Liver (tissue), 9 donors: ENCODE data around the gene NFIX. TPM values are rescaled to one million over a fixed set of nuclear protein-coding genes. Genes with fewer than 3 reads are reported as not detected.

Source experiments
- DNase-seq: peaks from one replicate; pipeline ENCODE4 v3.0.0-alpha.2; 2017; ENCODE audit warnings: low spot score
- H3K27ac ChIP-seq, 2 donors: one replicate each; pipeline ENCODE4 v1.7.0; 2013; ENCODE audit warnings: inconsistent platforms in 2 of 2, low read length in 2 of 2, control low read depth in 1 of 2, low read depth in 1 of 2, mild to moderate bottlenecking in 1 of 2
- H3K27me3 ChIP-seq, 4 donors: one replicate each; pipeline versions ENCODE4 v1.6.1 to v1.7.0; 2013; ENCODE audit warnings: low read length in 3 of 4, inconsistent platforms in 1 of 4, mild to moderate bottlenecking in 1 of 4, moderate library complexity in 1 of 4; ENCODE audit not compliant: control insufficient read depth in 4 of 4, insufficient read depth in 4 of 4
- H3K36me3 ChIP-seq, 4 donors: one replicate each; pipeline versions ENCODE4 v1.6.1 to v1.7.0; 2013; ENCODE audit warnings: low read length in 3 of 4, mild to moderate bottlenecking in 3 of 4, low read depth in 1 of 4, moderate library complexity in 1 of 4; ENCODE audit not compliant: control insufficient read depth in 4 of 4, insufficient read depth in 3 of 4
- H3K4me1 ChIP-seq, 4 donors: one replicate each; pipeline versions ENCODE4 v1.6.1 to v1.7.0; 2013; ENCODE audit warnings: low read length in 3 of 4, mild to moderate bottlenecking in 3 of 4, moderate library complexity in 1 of 4; ENCODE audit not compliant: control insufficient read depth in 4 of 4, insufficient read depth in 4 of 4
- H3K4me3 ChIP-seq, 3 donors: one replicate each; pipeline versions ENCODE4 v1.6.1 to v1.7.0; 2013; ENCODE audit warnings: low read length in 3 of 3, control low read depth in 1 of 3, low read depth in 1 of 3, mild to moderate bottlenecking in 1 of 3
- H3K9ac ChIP-seq, 2 donors: one replicate each; pipeline ENCODE4 v1.7.0; 2013; ENCODE audit warnings: low read length in 2 of 2, mild to moderate bottlenecking in 2 of 2, moderate library complexity in 2 of 2, control low read depth in 1 of 2, low read depth in 1 of 2
- H3K9me3 ChIP-seq, 4 donors: one replicate each; pipeline versions ENCODE4 v1.6.1 to v1.7.0; 2013; ENCODE audit warnings: low read length in 3 of 4; ENCODE audit not compliant: control insufficient read depth in 4 of 4
- CTCF ChIP-seq: fragments of 150-350 bp; IDR thresholded peaks from 2 replicates; pipeline ENCODE4 v1.5.1; 2017; ENCODE audit warnings: improper control_type of control experiment, low read depth, low read length; ENCODE audit not compliant: missing input control
- EGR1 ChIP-seq, 2 donors: IDR thresholded peaks; 2 replicates each; pipeline ENCODE4 v1.6.1; 2016 to 2018; ENCODE audit warnings: antibody characterized with exemption in 2 of 2, low read depth in 2 of 2
- GABPA ChIP-seq, 2 donors: IDR thresholded peaks in 1 of 2; conservative IDR thresholded peaks in 1 of 2; 2 replicates each; pipeline ENCODE4 v1.6.1; 2016; ENCODE audit warnings: antibody characterized with exemption in 2 of 2, mild to moderate bottlenecking in 1 of 2, moderate library complexity in 1 of 2
- HNF4G ChIP-seq: IDR thresholded peaks from 2 replicates; pipeline ENCODE4 v1.6.1; 2016; ENCODE audit warnings: antibody characterized with exemption
- MAX ChIP-seq: IDR thresholded peaks from 2 replicates; pipeline ENCODE4 v1.6.1; 2016; ENCODE audit warnings: antibody characterized with exemption
- NR2F2 ChIP-seq: IDR thresholded peaks from 2 replicates; pipeline ENCODE4 v1.6.1; 2016; ENCODE audit warnings: antibody characterized with exemption
- RXRA ChIP-seq, 2 donors: IDR thresholded peaks; 2 replicates each; pipeline ENCODE4 v1.6.1; 2017 to 2018; ENCODE audit warnings: antibody characterized with exemption in 2 of 2, mild to moderate bottlenecking in 1 of 2
- SP1 ChIP-seq: IDR thresholded peaks from 2 replicates; pipeline ENCODE4 v1.6.1; 2018; ENCODE audit warnings: antibody characterized with exemption, mild to moderate bottlenecking
- TAF1 ChIP-seq: conservative IDR thresholded peaks from 2 replicates; pipeline ENCODE4 v1.6.1; 2016; ENCODE audit warnings: antibody characterized with exemption, mild to moderate bottlenecking
- WGBS: extraction: QIAGEN DNeasy Blood & Tissue Kit; methylation state at CpG from one replicate; pipeline ENCODE4 v1.1.7; 2013; 5-methylcytosine and 5-hydroxymethylcytosine counted together
- polyA plus RNA-seq, 2 donors: library from polyadenylated mRNA; stranded (reverse) in 1 of 2; unstranded in 1 of 2; fragments of 200-250 nt in 1 of 2; fragments of >200 nt in 1 of 2; fragmentation: Nextera tagmentation in 1 of 2; extraction: Ambion mirVana in 1 of 2; gene quantifications; one replicate each; pipeline versions ENCODE4 v1.2.1 to v1.2.3, GENCODE V29; 2013 to 2015
- total RNA-seq, 2 donors: library from RNA; depleted of rRNA; stranded (reverse); fragments of >200 nt; gene quantifications; one replicate each; pipeline ENCODE4 v1.2.3, GENCODE V29; 2014
- TF ChIP-seq, protein P1 (sequence below): IDR thresholded peaks from 2 replicates; pipeline ENCODE4 v1.6.1; 2016; ENCODE audit warnings: antibody characterized with exemption, mild to moderate bottlenecking
- donor health status: healthy.
- donor health status: healthy.
- donor health status: healthy.
- donor health status: healthy.
- donor health status: healthy.

Gene NFIX
- total and polyA plus RNA-seq, 4 donors: 3.3 to 18.4 (median 12.6) TPM

DNA sequence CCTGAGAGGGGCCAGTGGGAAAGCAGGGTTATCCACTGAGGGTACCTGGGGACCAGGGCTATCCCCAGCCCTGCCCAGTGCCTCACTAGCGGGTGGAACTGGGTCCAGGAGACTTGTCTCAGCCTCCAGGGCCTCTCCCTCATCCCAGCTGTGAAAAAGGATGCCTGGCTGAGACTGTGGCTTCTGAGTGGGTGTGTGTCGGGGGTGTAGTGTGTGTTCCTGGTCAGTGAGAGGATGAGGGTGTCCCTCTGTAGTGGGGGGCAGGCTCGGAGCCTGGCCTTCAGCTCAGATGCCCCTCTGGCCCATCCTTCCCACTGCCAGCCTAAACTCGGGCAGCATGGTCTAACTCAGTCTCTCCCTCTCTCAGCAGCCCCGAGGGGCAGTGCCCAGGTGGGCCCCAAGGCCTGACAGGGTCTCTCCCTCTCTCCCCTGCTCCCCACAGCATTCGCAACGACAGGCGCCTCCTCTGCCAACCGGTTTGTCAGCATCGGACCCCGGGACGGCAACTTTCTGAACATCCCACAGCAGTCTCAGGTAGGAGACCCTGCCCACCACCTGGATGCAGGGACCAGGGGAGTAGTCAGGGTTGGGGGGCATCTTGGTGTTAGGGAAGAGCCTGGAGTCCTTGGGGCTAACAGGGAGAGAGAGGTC, 94.7 kb downstream of the NFIX start:
- 91% methylated on average over 12 of the region's 12 CpGs for WGBS
- no peak for DNase-seq
- no peaks in the 10 kb centered on the region for H3K27me3 ChIP-seq
- no peaks in the 10 kb centered on the region for H3K9me3 ChIP-seq
- no peak overlapping the region for H3K4me3 ChIP-seq
- no peak overlapping the region for H3K9ac ChIP-seq
- H3K36me3 ChIP-seq: peaks cover 0 to 3% (median 0%) of the 10 kb centered on the region in 4 donors
- TF ChIP-seq, protein P1, sequence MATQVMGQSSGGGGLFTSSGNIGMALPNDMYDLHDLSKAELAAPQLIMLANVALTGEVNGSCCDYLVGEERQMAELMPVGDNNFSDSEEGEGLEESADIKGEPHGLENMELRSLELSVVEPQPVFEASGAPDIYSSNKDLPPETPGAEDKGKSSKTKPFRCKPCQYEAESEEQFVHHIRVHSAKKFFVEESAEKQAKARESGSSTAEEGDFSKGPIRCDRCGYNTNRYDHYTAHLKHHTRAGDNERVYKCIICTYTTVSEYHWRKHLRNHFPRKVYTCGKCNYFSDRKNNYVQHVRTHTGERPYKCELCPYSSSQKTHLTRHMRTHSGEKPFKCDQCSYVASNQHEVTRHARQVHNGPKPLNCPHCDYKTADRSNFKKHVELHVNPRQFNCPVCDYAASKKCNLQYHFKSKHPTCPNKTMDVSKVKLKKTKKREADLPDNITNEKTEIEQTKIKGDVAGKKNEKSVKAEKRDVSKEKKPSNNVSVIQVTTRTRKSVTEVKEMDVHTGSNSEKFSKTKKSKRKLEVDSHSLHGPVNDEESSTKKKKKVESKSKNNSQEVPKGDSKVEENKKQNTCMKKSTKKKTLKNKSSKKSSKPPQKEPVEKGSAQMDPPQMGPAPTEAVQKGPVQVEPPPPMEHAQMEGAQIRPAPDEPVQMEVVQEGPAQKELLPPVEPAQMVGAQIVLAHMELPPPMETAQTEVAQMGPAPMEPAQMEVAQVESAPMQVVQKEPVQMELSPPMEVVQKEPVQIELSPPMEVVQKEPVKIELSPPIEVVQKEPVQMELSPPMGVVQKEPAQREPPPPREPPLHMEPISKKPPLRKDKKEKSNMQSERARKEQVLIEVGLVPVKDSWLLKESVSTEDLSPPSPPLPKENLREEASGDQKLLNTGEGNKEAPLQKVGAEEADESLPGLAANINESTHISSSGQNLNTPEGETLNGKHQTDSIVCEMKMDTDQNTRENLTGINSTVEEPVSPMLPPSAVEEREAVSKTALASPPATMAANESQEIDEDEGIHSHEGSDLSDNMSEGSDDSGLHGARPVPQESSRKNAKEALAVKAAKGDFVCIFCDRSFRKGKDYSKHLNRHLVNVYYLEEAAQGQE: no peak
- TF ChIP-seq SP1: no peak
- peak overlapping the region in 1 of 2 donors; percentile 36 for H3K27ac ChIP-seq
- H3K4me1 ChIP-seq: peaks cover 7 to 48% (median 22%) of the 10 kb centered on the region in 4 donors

GRCh38 chr19:13090511-13091231, 95.4 kb downstream of the NFIX start:
- Histone ChIP-seq H3K4me3 (no peak overlapping the region), H3K9ac (peak overlapping the region in 1 of 2 donors; percentile 12), H3K36me3 (peaks cover 0 to 5% (median 2%) of the 10 kb centered on the region in 4 donors), H3K4me1 (peaks cover 7 to 48% (median 22%) of the 10 kb centered on the region in 4 donors), H3K27me3 (no peaks in the 10 kb centered on the region), H3K27ac (peak overlapping the region in 1 of 2 donors; percentile 36), H3K9me3 (no peaks in the 10 kb centered on the region)
- no peak for DNase-seq
- TF ChIP-seq HNF4G: no peak
- TF ChIP-seq RXRA (IDR thresholded peaks at IDR 0.05): no peak
- no peak for TF ChIP-seq EGR1 (IDR thresholded peaks at IDR 0.05; ENCODE audit: low read depth in 2 of 2)
- no peak for TF ChIP-seq NR2F2
- TF ChIP-seq MAX: no peak
- TF ChIP-seq, protein P1: no peak
- TF ChIP-seq TAF1: no peak
- no peak for TF ChIP-seq CTCF
- no peak for TF ChIP-seq GABPA (IDR thresholded peaks at IDR 0.05 in 1 of 2, conservative IDR thresholded peaks at IDR 0.05 in 1 of 2)
- 87% methylated on average over 10 of the region's 10 CpGs for WGBS
